Measurements from ENCODE around the gene ETV6. TPM values are rescaled to one million over a fixed set of nuclear protein-coding genes. Genes with fewer than 3 reads are reported as not detected.

The ETV6 gene
- polyA plus RNA-seq, 4 donors = 9.6 to 15.9 (median 14.4) TPM

- DNase-seq (ENCODE audit: low read depth in 4 of 4, low spot score in 3 of 4) = no peak
These were observed 145.9 kb downstream of the ETV6 start for GRCh38 chr12:11795192-11795912.

- no peak for DNase-seq (ENCODE audit: low read depth in 4 of 4, low spot score in 3 of 4)
These were observed 146.5 kb downstream of the ETV6 start for GRCh38 chr12:11795913-11796459.

GRCh38 chr12:11797317-11797913 is 147.9 kb downstream of the ETV6 start:
- no peak for DNase-seq (ENCODE audit: low read depth in 4 of 4, low spot score in 3 of 4)

GRCh38 chr12:11798006-11798708 is 148.7 kb downstream of the ETV6 start:
- no peak for DNase-seq (ENCODE audit: low read depth in 4 of 4, low spot score in 3 of 4)

- no peak for DNase-seq (ENCODE audit: low read depth in 4 of 4, low spot score in 3 of 4)
These were observed 149.5 kb downstream of the ETV6 start for GRCh38 chr12:11798856-11799501.

GRCh38 chr12:11799502-11799873 is 150.0 kb downstream of the ETV6 start:
- no peak for DNase-seq (ENCODE audit: low read depth in 4 of 4, low spot score in 3 of 4)

GRCh38 chr12:11801643-11802042 is 152.2 kb downstream of the ETV6 start:
- no peak for DNase-seq (ENCODE audit: low read depth in 4 of 4, low spot score in 3 of 4)

- DNase-seq (ENCODE audit: low read depth in 4 of 4, low spot score in 3 of 4) = no peak
These were observed 154.7 kb downstream of the ETV6 start for GRCh38 chr12:11804130-11804529.

- DNase-seq (ENCODE audit: low read depth in 4 of 4, low spot score in 3 of 4) = no peak
These were observed 155.6 kb downstream of the ETV6 start for GRCh38 chr12:11805043-11805442.

- DNase-seq (ENCODE audit: low read depth in 4 of 4, low spot score in 3 of 4) = no peak
These were observed 156.2 kb downstream of the ETV6 start for GRCh38 chr12:11805680-11806079.

- no peak for DNase-seq (ENCODE audit: low read depth in 4 of 4, low spot score in 3 of 4)
These were observed 158.0 kb downstream of the ETV6 start for GRCh38 chr12:11807458-11807857.

- no peak for DNase-seq (ENCODE audit: low read depth in 4 of 4, low spot score in 3 of 4)
These were observed 159.5 kb downstream of the ETV6 start for GRCh38 chr12:11808931-11809330.

- no peak for DNase-seq (ENCODE audit: low read depth in 4 of 4, low spot score in 3 of 4)
These were observed 160.7 kb downstream of the ETV6 start for GRCh38 chr12:11810206-11810545.

- no peak for DNase-seq (ENCODE audit: low read depth in 4 of 4, low spot score in 3 of 4)
These were observed 161.5 kb downstream of the ETV6 start for GRCh38 chr12:11811008-11811407.

GRCh38 chr12:11812241-11812585 is 162.7 kb downstream of the ETV6 start:
- DNase-seq (ENCODE audit: low read depth in 4 of 4, low spot score in 3 of 4) = no peak

- no peak for DNase-seq (ENCODE audit: low read depth in 4 of 4, low spot score in 3 of 4)
These were observed 163.3 kb downstream of the ETV6 start for GRCh38 chr12:11812586-11813437.

- DNase-seq (ENCODE audit: low read depth in 4 of 4, low spot score in 3 of 4) = no peak
These were observed 164.0 kb downstream of the ETV6 start for GRCh38 chr12:11813438-11813813.

- DNase-seq (ENCODE audit: low read depth in 4 of 4, low spot score in 3 of 4) = no peak
These were observed 164.9 kb downstream of the ETV6 start for GRCh38 chr12:11814374-11814773.

- no peak for DNase-seq (ENCODE audit: low read depth in 4 of 4, low spot score in 3 of 4)
These were observed 165.9 kb downstream of the ETV6 start for GRCh38 chr12:11815397-11815796.

GRCh38 chr12:11819643-11820042 is 170.2 kb downstream of the ETV6 start:
- no peak for DNase-seq (ENCODE audit: low read depth in 4 of 4, low spot score in 3 of 4)

Measured in left renal pelvis (tissue), 4 donors.